Astrocyte of the cerebellum (primary cell): ENCODE measurements around the gene CLDND2.

Experiments
- DNase-seq: peaks from one replicate; pipeline ENCODE4 v3.0.0-alpha.2; 2011; ENCODE audit warnings: low read depth
- H3K4me3 ChIP-seq: 2 replicates; pipeline ENCODE4 v1.5.1; 2011; ENCODE audit warnings: mild to moderate bottlenecking, low read depth, low read length, moderate library complexity
- in situ Hi-C: cut with HindIII; loops from 2 replicates; pipeline ENCODE4 v1.10.0; 2017; ENCODE audit warnings: low sequenced_read_pairs
- TF ChIP-seq, protein P1 (sequence below): IDR thresholded peaks from 2 replicates; pipeline ENCODE4 v1.5.1; 2012; ENCODE audit warnings: low read length, low read depth, moderate library complexity, mild to moderate bottlenecking; ENCODE audit errors: missing control alignments

CLDND2 gene

GRCh38 chr19:51371186-51371690, 2.4 kb upstream of the CLDND2 start:
- H3K4me3 ChIP-seq: no peak overlapping the region
- in situ Hi-C loops: no loop called here
- no peak for DNase-seq
- TF ChIP-seq, protein P1, sequence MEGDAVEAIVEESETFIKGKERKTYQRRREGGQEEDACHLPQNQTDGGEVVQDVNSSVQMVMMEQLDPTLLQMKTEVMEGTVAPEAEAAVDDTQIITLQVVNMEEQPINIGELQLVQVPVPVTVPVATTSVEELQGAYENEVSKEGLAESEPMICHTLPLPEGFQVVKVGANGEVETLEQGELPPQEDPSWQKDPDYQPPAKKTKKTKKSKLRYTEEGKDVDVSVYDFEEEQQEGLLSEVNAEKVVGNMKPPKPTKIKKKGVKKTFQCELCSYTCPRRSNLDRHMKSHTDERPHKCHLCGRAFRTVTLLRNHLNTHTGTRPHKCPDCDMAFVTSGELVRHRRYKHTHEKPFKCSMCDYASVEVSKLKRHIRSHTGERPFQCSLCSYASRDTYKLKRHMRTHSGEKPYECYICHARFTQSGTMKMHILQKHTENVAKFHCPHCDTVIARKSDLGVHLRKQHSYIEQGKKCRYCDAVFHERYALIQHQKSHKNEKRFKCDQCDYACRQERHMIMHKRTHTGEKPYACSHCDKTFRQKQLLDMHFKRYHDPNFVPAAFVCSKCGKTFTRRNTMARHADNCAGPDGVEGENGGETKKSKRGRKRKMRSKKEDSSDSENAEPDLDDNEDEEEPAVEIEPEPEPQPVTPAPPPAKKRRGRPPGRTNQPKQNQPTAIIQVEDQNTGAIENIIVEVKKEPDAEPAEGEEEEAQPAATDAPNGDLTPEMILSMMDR: no peak

DNA sequence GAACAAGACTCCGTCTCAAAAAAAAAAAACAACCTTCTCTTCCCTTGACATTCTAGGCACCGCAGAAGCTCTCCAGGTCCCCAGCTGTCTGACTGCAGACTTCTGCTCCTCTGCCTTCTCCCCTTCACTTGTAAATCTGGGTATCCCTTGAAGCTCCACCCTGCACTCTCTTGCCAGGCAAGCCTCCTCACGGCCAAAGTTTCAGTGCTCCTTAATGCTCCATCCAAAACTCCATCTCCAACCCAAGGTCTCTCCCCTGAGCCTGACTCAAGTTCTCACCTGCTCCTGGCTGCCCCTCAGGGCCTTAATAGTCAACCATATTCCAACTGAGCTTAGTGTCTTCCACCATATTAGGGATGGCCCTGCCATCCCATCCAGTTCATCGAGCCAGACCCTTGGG, 1.4 kb upstream of the CLDND2 start:
- H3K4me3 ChIP-seq: no peak overlapping the region
- no peak for DNase-seq
- in situ Hi-C loops: no loop called here
- TF ChIP-seq, protein P1: no peak

DNA sequence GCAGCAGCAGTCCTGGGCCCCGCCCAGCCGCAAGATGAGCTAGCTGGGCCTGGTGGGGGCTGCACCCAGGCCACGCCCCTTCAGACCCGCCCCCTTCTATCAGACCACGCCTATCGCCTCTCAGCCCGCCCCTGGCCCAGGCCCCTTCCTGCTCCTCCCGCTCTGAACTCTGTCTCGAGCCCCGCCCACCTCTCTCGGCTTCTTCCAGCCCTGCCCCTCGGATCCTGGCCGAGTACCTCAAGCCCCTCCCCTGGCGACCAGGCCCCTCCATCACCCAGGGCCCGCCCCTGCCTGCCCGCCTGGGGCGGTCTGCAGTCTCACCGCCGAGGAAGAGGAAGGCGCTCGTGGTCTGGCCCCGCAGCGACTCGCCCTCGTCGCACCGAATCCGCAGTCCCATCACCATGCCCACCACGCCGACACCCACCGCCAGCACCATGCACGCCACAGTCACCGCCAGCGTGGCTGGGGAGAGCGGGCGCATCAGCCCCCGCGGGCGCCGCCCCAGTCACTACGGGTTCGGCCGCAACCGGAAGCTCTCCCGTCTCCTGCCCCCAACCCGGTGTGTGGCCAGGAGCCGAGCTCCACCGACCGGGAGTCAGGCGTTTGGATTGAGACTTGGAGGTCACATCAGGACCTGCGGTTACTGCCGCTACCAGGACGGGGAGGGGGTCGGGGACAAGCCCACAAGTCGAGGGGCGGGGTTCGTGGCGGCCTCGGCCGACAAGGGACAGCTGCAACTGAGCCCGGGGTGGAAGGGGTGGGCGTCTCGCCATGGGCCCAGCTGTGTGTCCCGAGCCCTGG, 1.0 kb downstream of the CLDND2 start:
- in situ Hi-C loops: no loop called here
- peak overlapping the region; percentile 63 for H3K4me3 ChIP-seq
- peak; percentile 95 for DNase-seq
- TF ChIP-seq, protein P1: no peak

- H3K4me3 ChIP-seq: peak overlapping the region; percentile 63
- TF ChIP-seq, protein P1: no peak
- no peak for DNase-seq
- in situ Hi-C loops: no loop called here
These were observed 1.6 kb downstream of the CLDND2 start for GRCh38 chr19:51367255-51367564.

DNA sequence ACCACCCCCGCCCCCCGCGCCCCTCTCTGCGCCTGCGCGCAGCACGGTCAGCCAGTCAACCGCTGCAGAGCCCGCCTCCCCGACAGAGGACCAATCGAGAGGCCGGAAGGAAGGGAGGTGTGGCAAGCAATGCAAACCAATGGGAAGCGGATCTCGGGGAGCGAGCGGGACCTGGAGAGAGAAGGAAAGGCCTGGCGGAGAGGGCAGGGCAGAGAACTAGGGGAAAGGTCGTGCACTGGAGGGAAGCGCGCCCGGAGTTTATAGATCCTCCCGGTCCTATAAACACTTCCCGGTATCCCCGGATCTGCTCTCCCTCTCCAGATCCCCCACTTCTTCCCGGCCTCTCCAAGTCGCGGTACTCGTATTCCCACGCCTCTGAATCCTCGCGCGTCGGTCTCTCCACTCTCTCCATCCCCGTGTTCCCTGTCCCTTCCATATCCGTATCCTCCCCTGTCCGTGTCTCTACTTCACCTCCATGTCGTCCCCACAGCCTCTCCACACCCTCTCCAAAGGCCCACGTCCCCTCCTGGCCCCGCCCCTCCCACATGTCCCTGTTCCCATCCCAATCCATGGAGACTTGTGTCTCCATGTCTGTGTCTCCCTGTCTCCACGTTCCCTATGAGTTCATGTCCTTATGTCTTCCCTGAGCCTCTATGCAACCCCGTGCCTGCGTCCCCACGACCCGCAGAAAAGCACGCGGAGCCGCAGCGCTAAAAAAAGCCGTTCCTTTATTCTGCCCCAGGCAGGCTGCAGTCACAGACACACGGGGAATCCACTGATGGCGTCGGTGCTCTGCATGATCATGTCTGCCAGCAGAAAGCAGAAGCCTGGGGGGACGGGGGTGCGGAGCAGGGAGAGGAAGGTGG, 2.2 kb downstream of the CLDND2 start:
- peak overlapping the region; percentile 63 for H3K4me3 ChIP-seq
- DNase-seq: peak; percentile 92
- in situ Hi-C loops: no loop called here
- TF ChIP-seq, protein P1: no peak

GRCh38 chr19:51365965-51366388, 2.8 kb downstream of the CLDND2 start, which contains the start of gene ETFB:
ETFB (minus strand) TSS chr19:51366388; CDS start chr19:51366326, 62 bp downstream.
- in situ Hi-C loops: no loop called here
- no peak for DNase-seq
- TF ChIP-seq, protein P1: peak; percentile 2

More at GRCh38 chr19:51365965-51366388, 2.8 kb downstream of the CLDND2 start, which contains the start of gene ETFB:
- H3K4me3 ChIP-seq: peak within 1 kb of the TSS; percentile 63
